DMS53 treated with DMSO at 0.1 percent for 48 hours (cell line): ENCODE data around the gene SLITRK2.

Experiments used
- DNase-seq: peaks from one replicate; lab custom pipeline; 2025; ENCODE audit not compliant: unreplicated experiment; lab: John Stamatoyannopoulos, UW

Gene SLITRK2

GRCh38 chrX:145817331-145818185, at the start of gene SLITRK2:
SLITRK2 (plus strand) TSS chrX:145817829; CDS start chrX:145822426, 4,597 bp downstream.
- DNase-seq: no peak

GRCh38 chrX:145773006-145773405, 44.6 kb upstream of the SLITRK2 start:
- DNase-seq: no peak

- no peak for DNase-seq
Measured at GRCh38 chrX:145792281-145792680, 25.3 kb upstream of the SLITRK2 start.

GRCh38 chrX:145803508-145803907, 14.1 kb upstream of the SLITRK2 start:
- DNase-seq: no peak

- DNase-seq: no peak
Measured at GRCh38 chrX:145813081-145813480, 4.5 kb upstream of the SLITRK2 start.

- no peak for DNase-seq
Measured at GRCh38 chrX:145816601-145817315, 871 bp upstream of the SLITRK2 start.

- DNase-seq: no peak
Measured at GRCh38 chrX:145818186-145819113, 821 bp downstream of the SLITRK2 start.

GRCh38 chrX:145820825-145821224, 3.2 kb downstream of the SLITRK2 start:
- DNase-seq: no peak

GRCh38 chrX:145821291-145821897, 3.8 kb downstream of the SLITRK2 start:
- no peak for DNase-seq

GRCh38 chrX:145821898-145822571, 4.4 kb downstream of the SLITRK2 start:
- no peak for DNase-seq

GRCh38 chrX:145823132-145823531, 5.5 kb downstream of the SLITRK2 start:
- DNase-seq: no peak

- no peak for DNase-seq
Measured at GRCh38 chrX:145825896-145826295, 8.3 kb downstream of the SLITRK2 start.

GRCh38 chrX:145826466-145826865, 8.8 kb downstream of the SLITRK2 start:
- DNase-seq: no peak

GRCh38 chrX:145832796-145833195, 15.2 kb downstream of the SLITRK2 start:
- no peak for DNase-seq

- no peak for DNase-seq
Measured at GRCh38 chrX:145840531-145840930, 22.9 kb downstream of the SLITRK2 start.

GRCh38 chrX:145843146-145843904, 25.7 kb downstream of the SLITRK2 start:
- no peak for DNase-seq

GRCh38 chrX:145844886-145845285, 27.3 kb downstream of the SLITRK2 start:
- no peak for DNase-seq

GRCh38 chrX:145848448-145848847, 30.8 kb downstream of the SLITRK2 start:
- no peak for DNase-seq

- no peak for DNase-seq
Measured at GRCh38 chrX:145848857-145849256, 31.2 kb downstream of the SLITRK2 start.
